ENCODE measurements around the gene COL6A3.
"Not testable (repeated sequence)": the region's sequence is repeated elsewhere in the genome, so short reads cannot be mapped to it uniquely, and the experiment has no call there.

The COL6A3 gene

GRCh38 chr2:237309011-237309410 lies 105.0 kb downstream of the COL6A3 start:
- no peak for DNase-seq (ENCODE audit: low read depth, low spot score)
- no peak for TF ChIP-seq SUZ12 (IDR thresholded peaks at IDR 0.05; ENCODE audit: extremely low read depth, insufficient read depth, insufficient read length)
- no peak for TF ChIP-seq YY1 (IDR thresholded peaks at IDR 0.05; ENCODE audit: insufficient read depth, insufficient read length)
- TF ChIP-seq ZNF274 (IDR thresholded peaks at IDR 0.05; ENCODE audit: low read depth, low read length) = no peak
- Histone ChIP-seq H3K9ac (ENCODE audit: insufficient read length, low read depth) (no peak overlapping the region), H3K4me1 (ENCODE audit: insufficient read depth, insufficient read length) (no peaks in the 10 kb centered on the region), H3K36me3 (ENCODE audit: insufficient read depth, insufficient read length, low read length) (no peaks in the 10 kb centered on the region), H3K27me3 (ENCODE audit: insufficient read depth, insufficient read length) (no peaks in the 10 kb centered on the region), H3K9me3 (ENCODE audit: insufficient read depth, low read length) (peaks cover 7% of the 10 kb centered on the region; the same call in 1 of the 2 replicates), H3K4me3 (ENCODE audit: insufficient read length, low read depth) (no peak overlapping the region)

- TF ChIP-seq ZNF274 (IDR thresholded peaks at IDR 0.05; ENCODE audit: low read depth, low read length) (no peak), YY1 (IDR thresholded peaks at IDR 0.05; ENCODE audit: insufficient read depth, insufficient read length) (no peak), SUZ12 (IDR thresholded peaks at IDR 0.05; ENCODE audit: extremely low read depth, insufficient read depth, insufficient read length) (no peak)
- Histone ChIP-seq H3K9me3 (ENCODE audit: insufficient read depth, low read length) (peaks cover 19% of the 10 kb centered on the region; the same call in 1 of the 2 replicates), H3K9ac (ENCODE audit: insufficient read length, low read depth) (no peak overlapping the region), H3K4me3 (ENCODE audit: insufficient read length, low read depth) (no peak overlapping the region), H3K36me3 (ENCODE audit: insufficient read depth, insufficient read length, low read length) (no peaks in the 10 kb centered on the region), H3K4me1 (ENCODE audit: insufficient read depth, insufficient read length) (no peaks in the 10 kb centered on the region), H3K27me3 (ENCODE audit: insufficient read depth, insufficient read length) (no peaks in the 10 kb centered on the region)
- no peak for DNase-seq (ENCODE audit: low read depth, low spot score)
Measured at GRCh38 chr2:237307474-237307873, 106.5 kb downstream of the COL6A3 start.

GRCh38 chr2:237306787-237307170 lies 107.2 kb downstream of the COL6A3 start:
- TF ChIP-seq YY1 (IDR thresholded peaks at IDR 0.05; ENCODE audit: insufficient read depth, insufficient read length) (no peak), SUZ12 (IDR thresholded peaks at IDR 0.05; ENCODE audit: extremely low read depth, insufficient read depth, insufficient read length) (no peak), ZNF274 (IDR thresholded peaks at IDR 0.05; ENCODE audit: low read depth, low read length) (no peak)
- Histone ChIP-seq H3K4me1 (ENCODE audit: insufficient read depth, insufficient read length) (no peaks in the 10 kb centered on the region), H3K4me3 (ENCODE audit: insufficient read length, low read depth) (no peak overlapping the region), H3K36me3 (ENCODE audit: insufficient read depth, insufficient read length, low read length) (no peaks in the 10 kb centered on the region), H3K27me3 (ENCODE audit: insufficient read depth, insufficient read length) (no peaks in the 10 kb centered on the region), H3K9ac (ENCODE audit: insufficient read length, low read depth) (no peak overlapping the region), H3K9me3 (ENCODE audit: insufficient read depth, low read length) (peaks cover 23% of the 10 kb centered on the region; the same call in 1 of the 2 replicates)
- DNase-seq (ENCODE audit: low read depth, low spot score) = no peak

GRCh38 chr2:237306083-237306786 lies 107.7 kb downstream of the COL6A3 start:
- Histone ChIP-seq H3K4me1 (ENCODE audit: insufficient read depth, insufficient read length) (no peaks in the 10 kb centered on the region), H3K4me3 (ENCODE audit: insufficient read length, low read depth) (no peak overlapping the region), H3K36me3 (ENCODE audit: insufficient read depth, insufficient read length, low read length) (no peaks in the 10 kb centered on the region), H3K9me3 (ENCODE audit: insufficient read depth, low read length) (peaks cover 24% of the 10 kb centered on the region; the same call in 1 of the 2 replicates), H3K9ac (ENCODE audit: insufficient read length, low read depth) (no peak overlapping the region), H3K27me3 (ENCODE audit: insufficient read depth, insufficient read length) (no peaks in the 10 kb centered on the region)
- DNase-seq (ENCODE audit: low read depth, low spot score) = no peak
- TF ChIP-seq ZNF274 (IDR thresholded peaks at IDR 0.05; ENCODE audit: low read depth, low read length) = no peak
- no peak for TF ChIP-seq SUZ12 (IDR thresholded peaks at IDR 0.05; ENCODE audit: extremely low read depth, insufficient read depth, insufficient read length)
- no peak for TF ChIP-seq YY1 (IDR thresholded peaks at IDR 0.05; ENCODE audit: insufficient read depth, insufficient read length)

GRCh38 chr2:237305579-237305978 lies 108.4 kb downstream of the COL6A3 start:
- no peaks in the 10 kb centered on the region for H3K4me1 ChIP-seq (ENCODE audit: insufficient read depth, insufficient read length)
- no peak for DNase-seq (ENCODE audit: low read depth, low spot score)
- no peaks in the 10 kb centered on the region for H3K27me3 ChIP-seq (ENCODE audit: insufficient read depth, insufficient read length)
- TF ChIP-seq ZNF274 (IDR thresholded peaks at IDR 0.05; ENCODE audit: low read depth, low read length) (no peak), YY1 (IDR thresholded peaks at IDR 0.05; ENCODE audit: insufficient read depth, insufficient read length) (no peak), SUZ12 (IDR thresholded peaks at IDR 0.05; ENCODE audit: extremely low read depth, insufficient read depth, insufficient read length) (no peak)
- H3K36me3 ChIP-seq (ENCODE audit: insufficient read depth, insufficient read length, low read length) = no peaks in the 10 kb centered on the region
- H3K4me3 ChIP-seq (ENCODE audit: insufficient read length, low read depth) = no peak overlapping the region
- H3K9ac ChIP-seq (ENCODE audit: insufficient read length, low read depth) = no peak overlapping the region
- peaks cover 24% of the 10 kb centered on the region; the same call in 1 of the 2 replicates for H3K9me3 ChIP-seq (ENCODE audit: insufficient read depth, low read length)

- TF ChIP-seq ZNF274 (IDR thresholded peaks at IDR 0.05; ENCODE audit: low read depth, low read length) (no peak), YY1 (IDR thresholded peaks at IDR 0.05; ENCODE audit: insufficient read depth, insufficient read length) (no peak), SUZ12 (IDR thresholded peaks at IDR 0.05; ENCODE audit: extremely low read depth, insufficient read depth, insufficient read length) (no peak)
- Histone ChIP-seq H3K27me3 (ENCODE audit: insufficient read depth, insufficient read length) (no peaks in the 10 kb centered on the region), H3K9me3 (ENCODE audit: insufficient read depth, low read length) (peaks cover 24% of the 10 kb centered on the region; the same call in 1 of the 2 replicates), H3K4me1 (ENCODE audit: insufficient read depth, insufficient read length) (no peaks in the 10 kb centered on the region), H3K9ac (ENCODE audit: insufficient read length, low read depth) (no peak overlapping the region), H3K36me3 (ENCODE audit: insufficient read depth, insufficient read length, low read length) (no peaks in the 10 kb centered on the region), H3K4me3 (ENCODE audit: insufficient read length, low read depth) (no peak overlapping the region)
- no peak for DNase-seq (ENCODE audit: low read depth, low spot score)
Measured at GRCh38 chr2:237304763-237305514, 109.0 kb downstream of the COL6A3 start.

GRCh38 chr2:237303244-237303643 lies 110.7 kb downstream of the COL6A3 start:
- not testable (repeated sequence) for H3K27me3 ChIP-seq (ENCODE audit: insufficient read depth, insufficient read length); H3K9ac ChIP-seq (ENCODE audit: insufficient read length, low read depth); H3K4me1 ChIP-seq (ENCODE audit: insufficient read depth, insufficient read length); H3K4me3 ChIP-seq (ENCODE audit: insufficient read length, low read depth); H3K36me3 ChIP-seq (ENCODE audit: insufficient read depth, insufficient read length, low read length); DNase-seq (ENCODE audit: low read depth, low spot score)
- H3K9me3 ChIP-seq (ENCODE audit: insufficient read depth, low read length) = peaks cover 21% of the 10 kb centered on the region; the same call in 1 of the 2 replicates
